ENCODE results near the gene ANKRD17.

The ANKRD17 gene

DNA sequence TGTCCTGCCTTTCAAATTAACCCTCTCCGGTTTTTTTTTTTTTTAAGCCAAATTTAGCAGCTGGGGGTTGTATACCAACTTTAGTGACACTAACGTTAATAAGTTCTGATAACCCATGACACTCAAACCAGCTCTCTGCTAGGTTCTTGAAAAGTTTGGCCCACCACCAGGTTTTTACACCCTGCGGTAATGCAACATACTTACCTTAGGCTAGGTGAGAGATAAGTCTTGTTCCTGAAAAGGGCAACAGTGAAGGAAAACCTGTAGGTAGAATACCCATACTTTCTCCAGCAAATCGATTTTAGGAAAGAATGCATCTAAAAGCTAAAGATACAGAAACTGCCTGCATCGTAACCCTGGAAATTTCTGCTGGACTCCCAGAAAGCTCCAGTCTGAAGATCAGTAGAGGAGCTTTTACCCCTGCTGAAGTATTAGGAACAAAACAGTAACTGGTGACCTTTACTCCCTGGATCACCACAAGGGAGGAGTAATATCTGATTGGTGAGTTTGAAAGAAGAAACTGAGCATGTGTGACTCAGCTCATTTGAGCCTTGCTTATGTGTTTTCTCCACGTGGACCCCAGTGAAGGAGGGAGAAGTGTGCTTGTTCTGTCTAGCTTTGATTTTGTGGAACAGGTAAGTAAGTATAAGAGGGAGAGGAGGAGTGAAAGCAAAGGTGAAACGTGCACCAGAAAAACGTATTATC lies 154.6 kb downstream of the ANKRD17 start:
- no peak for DNase-seq

GRCh38 chr4:73099143-73099542 lies 159.5 kb downstream of the ANKRD17 start:
- no peak for DNase-seq

DNA sequence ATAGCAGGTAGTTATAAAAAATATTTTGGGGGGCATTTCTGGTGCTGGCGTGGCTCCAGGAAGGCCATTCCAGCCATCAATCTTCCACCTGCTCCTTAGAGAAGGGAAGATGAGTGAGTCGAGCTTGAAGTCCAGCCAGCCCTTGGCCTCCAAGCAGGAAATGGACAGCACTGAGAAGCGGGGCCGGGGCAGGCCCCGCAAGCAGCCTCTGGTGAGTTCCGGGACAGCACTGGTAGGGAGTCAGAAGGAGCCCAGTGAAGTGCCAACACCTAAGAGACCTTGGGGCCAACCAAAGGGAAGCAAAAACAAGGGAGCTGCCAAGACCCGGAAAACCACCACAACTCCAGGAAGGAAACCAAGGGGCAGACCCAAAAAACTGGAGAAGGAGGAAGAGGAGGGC lies 159.9 kb downstream of the ANKRD17 start:
- no peak for DNase-seq

- DNase-seq, result no peak
These were observed 160.6 kb downstream of the ANKRD17 start for GRCh38 chr4:73098016-73098415.

GRCh38 chr4:73092868-73093267 lies 165.7 kb downstream of the ANKRD17 start:
- no peak for DNase-seq

- no peak for DNase-seq
These were observed 167.9 kb downstream of the ANKRD17 start for GRCh38 chr4:73090738-73091137.

- no peak for DNase-seq
These were observed 170.7 kb downstream of the ANKRD17 start for GRCh38 chr4:73087871-73088270.

DNA sequence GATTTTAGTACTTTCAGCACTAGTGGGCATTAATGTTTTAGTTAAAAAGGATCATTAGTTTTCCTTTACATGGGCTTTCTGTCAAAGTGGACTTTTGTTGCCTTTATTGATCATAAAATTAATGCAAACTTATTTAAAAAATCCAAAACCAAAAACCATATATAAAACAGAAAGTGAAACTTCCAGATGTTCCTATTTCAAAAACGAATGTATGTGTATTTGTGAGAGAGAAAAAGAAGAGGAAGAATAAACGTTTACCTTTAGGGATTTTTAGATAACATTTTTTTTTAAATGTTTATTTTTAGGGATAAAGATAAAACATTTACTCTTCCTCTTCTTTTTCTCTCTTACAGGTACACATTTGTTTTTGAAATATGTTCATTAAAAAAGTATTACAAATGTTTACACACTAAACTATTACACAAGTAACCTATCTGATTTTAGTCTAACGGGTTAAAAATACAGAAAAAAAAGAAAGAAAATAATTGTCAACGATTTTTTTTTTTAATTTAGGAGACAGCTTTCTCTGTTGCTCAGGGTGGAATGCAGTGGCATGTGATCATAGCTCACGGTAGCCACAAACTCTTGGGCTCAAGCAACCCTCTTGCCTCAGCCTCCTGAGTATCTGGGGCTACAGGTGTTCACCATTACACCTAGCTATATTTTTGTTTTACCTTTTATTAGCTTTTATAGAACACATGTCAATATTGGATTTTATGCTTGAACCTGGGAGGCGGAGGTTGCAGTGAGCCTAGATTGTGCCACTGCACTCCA lies 172.3 kb downstream of the ANKRD17 start:
- no peak for DNase-seq

DNA sequence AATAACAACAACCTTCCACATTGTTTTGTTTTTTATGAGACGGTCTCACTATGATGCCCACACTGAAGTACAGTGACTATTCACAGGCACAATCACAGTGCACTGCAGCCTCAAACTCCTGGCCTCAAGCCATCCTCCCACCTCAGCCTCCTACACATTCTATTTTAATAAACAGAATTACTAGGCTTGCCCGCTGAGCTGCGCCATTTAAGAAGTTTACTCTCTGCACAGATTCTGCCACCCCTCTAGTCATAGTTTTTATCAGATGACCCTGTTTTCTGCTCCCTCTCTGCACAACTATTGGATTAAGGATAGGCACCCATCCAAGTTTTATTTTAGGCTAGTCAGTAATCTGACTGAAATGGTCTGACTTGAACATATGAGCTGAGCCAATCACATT lies 177.8 kb downstream of the ANKRD17 start:
- no peak for DNase-seq

DNA sequence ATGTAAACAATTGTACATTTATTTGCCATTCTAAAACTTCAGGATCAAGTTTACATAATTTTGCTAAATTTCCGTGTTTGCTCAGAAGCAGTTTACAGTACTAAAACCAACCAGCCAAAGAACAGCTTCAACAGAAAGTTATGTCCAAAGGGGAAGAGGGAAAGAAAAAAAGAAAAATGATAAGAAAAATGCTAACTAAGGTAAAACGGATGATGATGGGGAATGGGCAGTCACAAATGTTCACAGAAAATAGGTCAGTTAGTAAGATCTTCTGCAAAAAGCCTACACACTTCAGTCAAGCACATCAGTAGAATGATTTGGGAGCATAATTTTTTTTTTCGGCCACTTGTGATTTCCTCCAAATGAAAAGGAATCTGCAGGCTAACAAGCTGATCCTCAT lies 182.8 kb downstream of the ANKRD17 start:
- no peak for DNase-seq

- DNase-seq, result no peak
These were observed 188.6 kb downstream of the ANKRD17 start for GRCh38 chr4:73070074-73070390.

- peak; percentile 93 for DNase-seq
These were observed 189.1 kb downstream of the ANKRD17 start, which contains the start of gene COX18 for GRCh38 chr4:73069338-73070073. COX18 (minus strand) TSS chr4:73069716; CDS start chr4:73069649, 67 bp downstream.

DNA sequence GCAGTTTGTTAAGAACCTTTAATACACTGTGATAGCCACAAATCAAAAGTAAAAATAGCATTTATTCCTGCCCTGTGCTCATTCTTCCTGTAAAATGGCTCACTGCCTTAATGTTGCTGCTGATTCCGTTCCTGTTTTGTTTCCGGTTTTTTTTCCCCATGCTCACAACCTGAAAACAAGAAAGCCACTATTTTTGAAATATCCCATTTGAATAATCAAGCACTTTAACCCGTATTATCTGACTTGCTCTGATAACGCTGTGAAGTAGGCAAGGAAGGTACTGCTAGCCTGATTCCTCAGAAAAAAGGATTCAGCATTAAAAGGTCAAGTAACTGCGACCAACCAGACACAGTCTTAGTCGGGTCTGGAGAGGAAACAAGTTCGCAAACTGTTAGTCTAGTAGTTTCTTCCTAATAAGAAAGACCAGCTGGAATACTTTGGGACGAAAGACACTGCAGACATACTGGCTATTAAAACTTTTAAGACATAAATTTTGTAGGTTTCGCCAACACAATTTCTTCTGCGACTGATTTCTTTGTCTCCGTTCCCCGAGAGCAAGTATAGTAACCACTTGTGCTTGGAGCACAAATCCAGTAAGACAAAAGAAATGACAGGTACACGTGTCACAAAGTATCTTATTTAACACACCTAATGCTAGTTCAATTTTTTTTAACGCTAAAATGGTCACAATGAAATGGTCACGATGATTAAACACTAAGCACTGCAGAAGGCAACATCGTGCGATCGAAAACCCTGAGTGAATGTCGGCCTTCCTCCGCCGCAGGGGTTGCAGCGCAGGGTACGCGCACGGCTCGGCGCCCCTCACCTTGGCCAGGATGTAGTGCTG lies 189.9 kb downstream of the ANKRD17 start:
- no peak for DNase-seq

DNA sequence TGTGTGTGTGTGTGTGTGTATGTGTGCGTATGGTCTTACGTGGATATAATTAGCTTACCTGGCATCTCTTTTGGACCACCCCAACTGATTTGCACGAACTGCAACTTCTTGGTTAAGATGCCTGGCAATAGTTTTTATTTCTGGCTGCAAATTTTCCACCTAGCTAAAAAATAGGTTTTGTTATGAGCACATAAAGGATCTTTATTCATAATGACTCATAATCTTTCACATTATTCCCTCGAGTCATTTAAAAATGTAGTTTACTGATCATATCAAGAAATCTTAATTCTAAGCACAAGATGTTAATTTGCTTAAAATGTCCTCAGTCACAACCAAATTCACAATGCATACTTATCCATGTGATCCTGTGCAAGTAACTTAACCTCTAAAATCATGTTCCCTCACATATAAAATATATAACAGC lies 190.6 kb downstream of the ANKRD17 start:
- peak; percentile 13 for DNase-seq

- DNase-seq, result no peak
These were observed 191.7 kb downstream of the ANKRD17 start for GRCh38 chr4:73066928-73067327.

DNA sequence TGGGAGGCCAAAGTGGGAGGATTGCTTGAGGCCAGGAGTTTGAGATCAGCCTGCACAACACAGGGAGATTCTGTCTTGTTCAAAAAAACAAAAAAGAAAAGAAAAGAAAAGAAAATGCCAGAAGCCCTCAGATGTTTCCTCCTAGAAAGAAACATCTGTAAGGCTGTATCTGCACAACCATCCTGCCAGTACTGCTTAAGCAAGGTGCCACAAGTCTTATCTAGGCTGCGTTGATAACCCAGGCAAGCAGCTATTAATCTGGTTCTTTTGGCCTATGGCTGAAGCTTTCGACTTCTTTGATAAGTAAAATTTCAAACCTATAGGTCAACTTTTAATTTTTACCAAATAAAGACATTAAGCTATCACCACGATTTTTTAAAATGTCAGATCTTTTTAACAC lies 192.2 kb downstream of the ANKRD17 start:
- DNase-seq, result no peak

- no peak for DNase-seq
These were observed 194.1 kb downstream of the ANKRD17 start for GRCh38 chr4:73064536-73064935.

- no peak for DNase-seq
These were observed 203.2 kb downstream of the ANKRD17 start for GRCh38 chr4:73055241-73055897.

- DNase-seq, result no peak
These were observed 204.6 kb downstream of the ANKRD17 start for GRCh38 chr4:73053974-73054480.

DNA sequence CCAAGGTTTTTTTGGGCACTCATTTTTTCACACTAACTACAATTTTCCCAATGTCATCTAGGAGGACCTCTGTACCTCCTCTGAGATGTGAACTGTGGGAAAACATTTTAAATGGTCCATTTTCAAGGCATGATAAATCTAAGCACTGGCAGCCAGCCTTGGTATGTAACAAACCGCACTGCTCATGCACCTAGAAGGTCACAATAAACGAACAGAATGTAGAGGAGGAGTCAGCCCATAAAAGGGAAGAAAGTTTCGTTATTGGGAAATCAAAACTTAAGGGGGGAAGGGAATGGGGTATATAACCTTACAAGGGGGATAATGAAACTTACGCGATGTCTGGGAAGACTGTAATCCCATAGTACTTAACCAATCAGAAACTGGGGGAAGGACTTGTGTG lies 205.5 kb downstream of the ANKRD17 start:
- DNase-seq, result no peak

- no peak for DNase-seq
These were observed 207.0 kb downstream of the ANKRD17 start for GRCh38 chr4:73051625-73052024.

DNA sequence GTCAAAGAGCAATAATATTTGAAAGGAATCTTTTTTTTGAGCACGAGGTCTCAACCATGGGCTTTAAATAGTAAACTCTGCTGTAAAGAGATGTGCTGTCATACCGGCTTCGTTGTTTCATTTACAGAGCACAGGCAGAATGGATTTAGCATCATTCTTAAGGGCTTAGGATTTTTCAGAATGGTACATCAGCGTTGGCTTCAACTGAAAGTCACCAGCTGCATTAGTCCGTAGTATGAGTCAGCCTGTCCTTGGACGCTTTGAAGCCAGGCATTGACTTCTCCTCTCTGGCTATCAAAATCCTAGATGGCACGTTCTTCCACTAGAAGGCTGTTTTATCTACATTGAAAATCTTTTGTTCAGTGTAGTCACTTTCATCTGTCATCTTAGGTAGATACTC lies 212.7 kb downstream of the ANKRD17 start:
- DNase-seq, result no peak

Measured in stimulated activated CD4-positive, alpha-beta T cell treated with anti-CD3 and anti-CD28 coated beads, Interleukin-4, amount 100 ng/mL, for 1 hour (primary cell).